ENCODE measurements around the gene YEATS2.
"Not testable (repeated sequence)": the region's sequence is repeated elsewhere in the genome, so short reads cannot be mapped to it uniquely, and the experiment has no call there.

Gene YEATS2

DNA sequence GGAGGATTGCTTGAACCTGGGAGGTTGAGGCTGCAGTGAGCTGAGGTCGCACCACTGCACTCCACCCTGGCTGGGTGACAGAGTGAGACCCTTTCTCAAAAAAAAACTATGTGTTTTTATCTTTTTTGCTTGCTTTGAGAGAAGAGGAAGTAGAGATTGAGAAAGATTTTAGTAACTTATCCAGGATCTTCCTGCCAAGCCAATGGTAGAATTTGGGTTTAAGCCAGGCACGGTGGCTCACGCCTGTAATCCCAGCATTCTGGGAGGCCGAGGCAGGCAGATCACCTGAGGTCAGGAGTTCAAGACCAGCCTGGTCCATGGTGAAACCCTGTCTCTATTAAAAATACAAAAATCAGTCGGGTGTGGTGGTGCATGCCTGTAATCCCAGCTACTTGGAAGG, 78.9 kb downstream of the YEATS2 start:
- FAIRE-seq; DNase-seq (ENCODE audit: low spot score): not testable (repeated sequence)

DNA sequence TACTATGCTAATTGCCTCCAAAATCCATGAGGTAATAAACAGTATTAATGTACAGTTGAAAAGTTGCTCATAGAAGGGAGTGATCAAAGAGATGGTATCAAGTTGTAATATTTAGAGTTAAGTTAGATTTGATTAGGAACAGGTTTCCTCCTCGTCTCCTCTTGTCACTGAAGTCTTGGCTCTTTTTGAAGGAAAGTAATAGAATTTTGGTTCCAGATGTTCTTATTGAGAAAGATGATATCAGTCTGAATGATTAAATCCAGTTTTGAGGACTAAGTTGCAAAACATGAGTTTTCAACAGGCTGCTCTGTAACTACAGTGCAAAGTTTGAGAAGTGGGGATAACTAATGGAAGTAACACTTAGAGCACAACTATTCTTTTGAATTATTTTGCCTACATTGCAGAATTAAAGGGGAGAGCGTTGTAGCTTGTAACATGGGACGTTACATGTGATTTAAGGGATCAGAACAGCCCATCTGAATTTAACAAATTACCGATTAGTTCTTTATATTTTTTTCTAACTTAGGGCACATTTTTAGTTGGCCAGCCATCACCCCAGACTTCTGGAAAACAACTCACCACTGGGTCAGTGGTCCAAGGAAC, 79.5 kb downstream of the YEATS2 start:
- DNase-seq (ENCODE audit: low spot score) = no peak

DNA sequence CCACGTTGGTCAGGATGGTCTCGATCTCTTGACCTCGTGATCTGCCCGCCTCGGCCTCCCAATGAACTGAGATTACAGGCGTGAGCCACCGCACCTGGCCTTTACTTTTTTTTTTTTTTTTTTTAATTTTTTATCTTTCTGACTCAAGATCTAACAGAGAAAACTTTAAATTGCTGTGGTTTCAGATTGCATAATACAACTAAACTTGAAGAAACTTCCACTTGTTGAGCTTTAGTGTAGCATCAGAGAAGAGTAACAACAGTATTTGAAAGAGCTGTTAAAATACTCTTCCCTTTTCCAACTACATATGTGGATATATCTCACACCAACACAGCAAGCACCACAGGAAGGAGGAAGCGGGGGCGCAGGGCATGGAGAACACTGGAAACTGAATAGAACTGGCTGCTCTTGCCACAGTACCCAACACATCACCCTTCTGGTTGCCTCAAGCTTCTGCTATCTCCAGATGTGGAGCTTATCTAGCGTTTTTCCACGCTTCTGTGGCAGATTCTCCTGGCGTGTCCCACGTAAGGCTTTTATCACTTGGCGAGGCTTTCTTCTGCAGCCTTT, 82.4 kb downstream of the YEATS2 start:
- DNase-seq (ENCODE audit: low spot score) (no peak), FAIRE-seq (no peak)

More for the DNA sequence above, 79.5 kb downstream of the YEATS2 start:
- no peak for FAIRE-seq

DNA sequence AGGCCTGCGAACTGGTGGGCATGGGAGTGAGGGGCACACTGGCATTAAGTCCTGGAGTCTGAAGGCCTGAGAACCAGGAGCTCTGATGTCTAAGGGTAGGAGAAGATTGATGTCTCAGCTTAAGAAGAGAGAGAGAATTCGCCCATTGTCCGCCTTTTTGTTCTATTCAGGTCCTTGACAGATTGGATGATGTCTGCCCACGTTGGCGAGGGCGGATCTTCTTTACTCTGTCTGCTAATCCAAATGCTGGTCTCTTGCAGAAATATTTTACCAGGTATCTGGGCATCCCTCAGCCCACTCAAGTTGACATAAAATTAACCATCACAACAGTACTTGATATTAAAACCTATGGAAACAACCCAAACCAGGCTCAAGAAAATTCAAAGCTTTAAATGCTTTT, 83.6 kb downstream of the YEATS2 start:
- FAIRE-seq (no peak), DNase-seq (ENCODE audit: low spot score) (no peak)

DNA sequence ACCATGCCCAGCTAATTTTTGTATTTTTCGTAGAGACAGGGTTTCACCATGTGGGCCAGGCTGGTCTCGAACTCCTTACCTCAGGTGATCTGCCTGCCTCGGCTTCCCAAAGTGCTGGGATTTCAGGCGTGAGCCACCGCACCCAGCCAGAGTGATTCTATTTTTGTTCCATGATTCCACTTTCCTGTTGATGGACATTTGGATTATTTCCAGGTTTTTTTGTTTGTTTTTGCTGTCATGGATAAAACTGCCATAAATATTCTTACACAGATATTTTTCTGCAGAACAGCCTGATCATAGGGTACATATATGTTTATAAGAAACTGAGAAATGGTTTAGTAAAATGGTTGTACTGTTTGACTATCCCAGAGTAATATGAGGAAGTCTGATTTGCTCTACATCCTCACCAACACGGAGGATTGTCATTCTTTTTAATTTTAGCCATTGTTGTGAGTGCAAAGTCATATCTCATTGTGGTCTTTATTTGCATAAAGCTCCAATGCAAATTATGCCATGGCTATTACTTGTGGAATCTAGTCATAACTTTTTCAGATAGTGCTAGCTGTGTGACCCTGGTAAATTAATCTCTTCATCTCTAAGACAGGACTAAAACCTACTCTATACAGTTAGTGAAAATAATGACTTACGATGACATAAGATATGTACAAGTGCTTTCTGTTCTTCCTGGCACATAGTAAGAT, 85.1 kb downstream of the YEATS2 start:
- FAIRE-seq (no peak), DNase-seq (ENCODE audit: low spot score) (no peak)

DNA sequence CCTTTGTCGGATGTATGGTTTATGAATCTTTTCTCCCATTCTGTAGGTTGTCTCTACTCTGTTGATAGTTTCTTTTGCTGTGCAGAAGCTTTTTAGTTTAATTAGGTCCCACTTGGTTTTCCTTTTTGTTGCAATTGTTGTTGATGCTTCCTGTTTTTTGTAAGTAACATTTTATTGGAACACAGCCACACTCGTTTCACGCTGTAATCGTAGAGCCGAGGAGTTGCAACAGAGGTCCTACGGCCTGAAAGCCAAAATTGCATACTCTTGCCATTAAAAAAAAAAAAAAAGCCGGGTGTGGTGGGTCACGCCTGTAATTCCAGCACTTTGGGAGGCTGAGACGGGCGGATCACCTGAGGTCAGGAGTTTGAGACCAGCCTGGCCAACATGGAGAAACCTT, 86.9 kb downstream of the YEATS2 start:
- FAIRE-seq; DNase-seq (ENCODE audit: low spot score): not testable (repeated sequence)

DNA sequence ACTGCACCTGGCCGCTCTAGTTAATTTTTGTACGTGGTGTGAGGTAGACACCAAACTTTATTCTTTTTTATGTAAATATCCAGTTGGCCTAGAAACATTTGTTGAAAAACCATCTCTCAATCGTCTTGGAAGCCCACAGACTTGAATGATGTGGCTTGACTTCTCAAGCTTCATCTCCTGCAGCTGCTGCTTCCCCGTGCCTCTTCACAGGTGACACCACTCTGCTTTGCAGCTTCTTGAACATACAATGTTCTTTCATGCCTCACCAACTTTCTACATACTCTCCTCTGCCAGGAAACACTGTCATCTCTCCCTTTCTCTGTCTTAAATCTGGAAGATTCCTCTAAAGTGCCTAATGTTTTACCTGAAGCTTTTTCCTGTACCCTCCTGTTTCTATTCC, 92.2 kb downstream of the YEATS2 start:
- FAIRE-seq (no peak), DNase-seq (ENCODE audit: low spot score) (no peak)

DNA sequence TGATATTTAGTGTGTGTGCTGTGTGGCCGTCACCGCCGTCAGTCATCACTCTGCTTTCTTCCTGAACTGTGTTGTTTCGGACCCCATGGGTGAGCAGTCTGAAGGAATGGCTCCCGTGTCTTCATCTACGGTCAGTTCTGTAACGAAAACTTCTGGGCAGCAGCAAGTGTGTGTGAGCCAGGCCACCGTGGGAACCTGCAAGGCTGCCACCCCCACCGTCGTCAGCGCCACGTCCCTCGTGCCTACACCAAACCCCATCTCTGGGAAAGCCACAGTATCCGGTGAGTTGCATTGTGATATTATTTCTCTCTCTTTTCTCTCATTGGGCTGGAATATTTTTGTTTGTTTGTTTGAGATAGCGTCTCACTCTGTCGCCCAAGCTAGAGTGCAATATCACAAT, 93.1 kb downstream of the YEATS2 start:
- DNase-seq (ENCODE audit: low spot score) = no peak

DNA sequence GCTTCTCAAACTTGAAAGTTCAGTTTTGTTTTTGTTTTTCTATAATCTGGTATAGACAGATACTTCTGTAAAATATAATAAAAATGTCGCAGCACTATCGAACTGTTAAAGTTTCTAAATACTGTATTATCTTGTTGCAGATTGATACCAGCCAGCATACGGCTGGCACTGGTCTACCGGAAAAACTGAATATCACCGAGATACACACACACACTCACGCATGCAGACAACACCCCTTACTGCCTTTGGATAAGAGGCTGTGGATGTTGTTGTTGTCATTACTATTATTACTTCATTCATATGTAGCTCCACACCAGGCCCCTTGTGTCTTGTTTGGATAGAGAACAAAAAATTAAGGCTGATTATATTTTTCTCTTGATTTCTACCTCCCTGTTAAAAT, 95.4 kb downstream of the YEATS2 start:
- FAIRE-seq (no peak), DNase-seq (ENCODE audit: low spot score) (no peak)

More for the DNA sequence above, 93.1 kb downstream of the YEATS2 start:
- no peak for FAIRE-seq

DNA sequence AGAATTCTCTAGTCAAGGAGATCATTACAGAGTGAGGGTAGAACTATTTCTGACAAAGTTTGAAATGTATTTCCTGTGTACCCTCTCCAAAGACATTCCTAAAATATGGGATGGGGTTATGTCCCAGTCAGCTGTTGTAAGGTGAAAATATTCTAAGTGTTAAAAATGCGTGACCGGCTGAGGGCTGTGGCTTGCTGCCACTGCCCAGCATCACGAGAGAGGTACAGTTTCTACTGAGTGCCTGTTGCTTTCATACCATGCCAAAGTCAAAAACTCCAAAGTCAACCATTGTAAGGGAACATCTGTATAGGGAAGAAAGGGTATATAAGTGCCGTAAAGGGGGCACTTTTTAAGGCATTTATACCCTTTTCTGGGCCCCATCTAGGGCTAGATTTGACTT, 96.9 kb downstream of the YEATS2 start:
- FAIRE-seq = no peak
- DNase-seq (ENCODE audit: low spot score) = no peak

DNA sequence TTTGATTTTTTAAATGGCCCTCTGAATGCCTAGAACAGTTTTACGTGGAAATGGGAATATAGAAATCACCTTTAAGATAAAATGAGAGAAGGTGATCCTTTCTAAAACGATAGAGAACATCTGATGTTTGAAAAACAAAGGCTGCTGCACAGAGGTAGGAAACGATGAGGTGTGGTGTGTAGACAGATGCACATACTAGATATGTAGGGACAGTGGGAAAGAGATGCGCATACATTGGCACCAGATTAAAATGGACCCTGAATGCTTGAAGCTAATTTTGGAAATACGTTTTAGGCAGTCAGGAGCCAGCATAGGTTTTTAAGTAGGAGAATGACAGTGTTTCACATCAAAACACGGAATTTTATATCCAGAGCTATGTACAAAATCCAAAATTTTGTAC, 98.8 kb downstream of the YEATS2 start:
- no peak for DNase-seq (ENCODE audit: low spot score)
- no peak for FAIRE-seq

DNA sequence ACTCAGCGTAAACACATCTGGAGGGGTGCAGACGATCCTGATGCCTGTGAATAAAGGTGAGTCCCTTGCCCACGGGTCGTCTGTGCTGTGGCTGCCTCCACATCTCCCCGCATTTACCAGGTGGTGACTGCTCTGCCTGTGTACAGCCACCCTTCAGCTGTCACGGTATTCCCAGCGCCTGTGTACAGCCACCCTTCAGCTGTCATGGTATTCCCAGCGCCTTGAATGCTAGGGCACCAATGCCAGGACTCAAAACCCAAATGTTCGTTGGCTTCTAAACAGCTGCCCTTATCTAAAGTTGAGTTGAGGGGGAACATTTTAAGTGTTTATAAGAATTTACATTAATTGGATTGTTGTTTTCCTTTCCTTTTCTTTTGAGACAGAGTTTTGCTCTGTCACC, 100.4 kb downstream of the YEATS2 start:
- DNase-seq (ENCODE audit: low spot score) (no peak), FAIRE-seq (no peak)

DNA sequence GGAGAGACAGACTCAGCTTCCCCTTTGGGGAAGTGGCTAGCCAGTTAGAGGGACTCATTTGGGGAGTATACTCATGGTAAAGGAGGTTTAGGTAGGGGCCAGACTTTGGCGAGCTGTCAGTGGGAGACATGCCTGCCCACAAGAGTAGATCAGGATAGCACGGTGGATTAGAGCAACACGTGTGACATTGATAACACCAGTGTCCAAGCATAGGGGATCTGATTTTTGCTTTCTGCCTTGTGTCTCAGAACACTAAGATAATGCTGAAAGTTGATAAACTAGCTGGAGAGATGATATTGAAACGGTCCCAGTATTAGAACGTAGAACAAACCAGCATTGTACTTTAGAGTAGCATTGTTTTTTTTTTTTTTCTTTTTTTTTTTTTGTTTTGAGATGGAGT, 101.9 kb downstream of the YEATS2 start:
- DNase-seq (ENCODE audit: low spot score) = no peak
- FAIRE-seq = no peak

DNA sequence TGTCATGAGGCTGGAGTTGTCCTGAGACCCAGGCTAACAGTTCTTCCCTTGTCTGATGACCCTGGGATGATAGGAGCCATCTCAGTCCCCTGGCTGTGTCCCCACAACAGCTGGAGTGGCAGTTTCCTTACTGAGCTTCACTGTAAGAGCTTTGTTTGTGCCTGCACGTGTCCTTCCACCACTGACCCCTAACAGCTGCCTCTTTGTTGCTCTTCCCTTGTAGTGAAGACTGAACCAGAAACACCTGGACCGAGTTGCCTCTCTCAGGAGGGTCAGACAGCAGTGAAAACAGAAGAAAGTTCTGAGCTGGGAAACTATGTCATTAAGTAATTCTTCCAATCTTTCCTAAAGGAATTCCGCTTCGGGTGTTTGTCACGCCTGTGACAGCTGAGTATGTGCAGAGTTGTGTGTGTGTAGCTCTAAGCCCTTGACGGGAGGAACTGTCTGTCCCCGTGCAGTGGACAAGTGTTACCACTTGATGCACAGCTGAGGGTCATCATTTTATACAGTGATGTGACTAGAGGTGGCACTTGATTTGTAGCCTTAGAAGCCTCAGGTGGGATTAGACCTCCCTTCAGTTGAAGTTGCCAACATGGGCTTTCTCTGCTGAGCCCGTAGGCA, 102.8 kb downstream of the YEATS2 start:
- DNase-seq (ENCODE audit: low spot score) (no peak), FAIRE-seq (no peak)

DNA sequence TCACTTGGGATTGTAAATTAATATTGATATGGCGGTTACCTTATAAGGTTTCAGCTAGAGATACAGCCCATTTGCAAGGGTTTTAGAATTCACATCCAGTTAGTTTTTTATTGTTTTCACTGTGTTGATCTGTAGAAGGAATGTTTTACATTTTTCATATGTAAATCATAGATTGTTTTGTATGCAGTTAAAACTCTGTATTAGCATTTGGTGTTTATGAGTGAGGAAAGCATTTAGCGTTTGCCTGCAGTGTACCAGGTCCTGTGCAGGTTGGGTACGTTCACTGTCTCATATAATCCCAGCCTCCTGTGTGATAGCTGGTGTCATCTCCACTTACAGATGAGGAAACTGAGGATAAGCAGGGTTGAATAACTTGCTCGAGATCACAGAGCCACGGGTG, 104.0 kb downstream of the YEATS2 start:
- no peak for FAIRE-seq
- DNase-seq (ENCODE audit: low spot score) = no peak

DNA sequence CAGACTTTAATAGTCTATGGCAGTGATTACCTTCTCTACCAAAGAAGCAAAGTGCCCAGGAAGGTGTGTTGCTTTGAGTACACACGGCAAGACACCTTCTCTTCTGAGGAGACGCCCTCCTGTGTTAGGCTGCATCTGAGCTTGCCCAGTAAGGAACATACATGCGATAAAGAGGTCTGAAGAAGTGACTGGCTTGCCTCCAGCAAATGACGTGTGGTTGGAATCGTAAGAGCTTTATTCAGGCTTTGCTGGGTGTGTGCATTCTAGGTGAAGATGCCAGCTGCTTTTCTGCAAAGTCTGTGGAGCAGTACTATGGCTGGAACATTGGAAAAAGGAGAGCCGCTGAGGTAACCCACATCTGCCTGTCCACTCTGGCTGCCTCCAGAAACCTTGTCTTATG, 105.4 kb downstream of the YEATS2 start:
- FAIRE-seq (no peak), DNase-seq (ENCODE audit: low spot score) (no peak)

DNA sequence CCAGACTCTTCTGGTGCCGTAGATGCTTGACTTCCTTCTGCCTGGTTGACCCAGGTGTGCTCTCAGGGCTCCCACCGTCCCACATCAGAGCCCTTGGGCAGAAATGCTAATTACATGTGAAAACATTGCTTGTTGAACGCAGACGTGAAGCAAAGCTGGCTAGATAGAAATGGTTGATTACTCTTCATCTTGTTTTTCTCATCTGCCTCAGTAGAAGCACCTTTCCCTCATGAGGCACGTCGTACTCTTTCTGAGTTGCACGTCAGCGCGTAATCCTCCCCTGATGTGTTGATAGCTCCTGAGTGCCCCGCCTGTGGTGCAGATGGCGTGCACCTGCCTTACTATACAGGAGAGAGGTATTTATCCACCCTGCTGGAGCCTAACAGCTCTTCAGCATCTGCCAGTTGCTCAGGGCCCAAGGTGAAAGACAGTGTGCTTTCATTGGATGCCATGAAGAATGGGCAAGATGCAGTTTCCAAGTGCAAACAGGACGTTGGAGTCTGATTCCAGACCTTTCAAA, 109.7 kb downstream of the YEATS2 start:
- no peak for FAIRE-seq

DNA sequence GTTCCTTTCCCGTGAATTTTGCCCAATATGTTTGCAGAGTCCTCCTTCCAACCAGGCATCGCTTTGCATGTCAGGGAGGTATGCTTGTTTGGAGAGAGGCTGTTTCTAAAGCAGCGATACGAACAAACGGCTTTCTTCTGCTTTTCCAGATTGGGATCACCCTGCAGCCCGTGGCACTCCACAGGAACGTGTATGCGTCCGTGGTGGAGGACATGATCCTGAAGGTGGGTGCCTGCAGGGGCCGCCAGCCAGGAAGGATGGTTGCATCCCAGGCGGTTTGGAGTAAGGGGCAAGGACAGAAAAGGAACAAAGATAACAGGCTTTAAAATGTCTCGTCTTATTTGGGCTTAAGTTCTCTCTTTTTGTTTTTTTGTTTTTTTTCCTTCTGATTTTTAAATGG, 110.3 kb downstream of the YEATS2 start:
- DNase-seq (ENCODE audit: low spot score) = no peak
- no peak for FAIRE-seq

More for the DNA sequence above, 109.7 kb downstream of the YEATS2 start:
- no peak for DNase-seq (ENCODE audit: low spot score)

DNA sequence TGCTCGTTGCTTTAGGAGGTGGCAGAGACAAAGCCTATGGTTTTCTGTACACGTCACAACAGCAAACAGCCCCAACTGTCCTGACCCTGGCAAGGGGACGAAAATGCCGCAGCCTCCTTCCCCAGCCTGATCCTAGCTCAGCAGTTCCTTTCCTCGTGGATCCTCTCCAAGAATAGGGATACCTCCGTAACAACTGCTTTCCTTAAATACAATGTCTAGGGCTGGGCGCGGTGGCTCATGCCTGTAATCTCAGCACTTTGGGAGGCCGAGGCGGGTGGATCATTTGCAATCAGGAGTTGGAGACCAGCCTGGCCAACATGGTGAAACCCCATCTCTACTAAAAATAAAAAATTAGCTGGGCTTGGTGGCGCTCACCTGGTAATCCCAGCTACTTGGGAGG, 110.8 kb downstream of the YEATS2 start:
- DNase-seq (ENCODE audit: low spot score) (no peak), FAIRE-seq (no peak)

DNA sequence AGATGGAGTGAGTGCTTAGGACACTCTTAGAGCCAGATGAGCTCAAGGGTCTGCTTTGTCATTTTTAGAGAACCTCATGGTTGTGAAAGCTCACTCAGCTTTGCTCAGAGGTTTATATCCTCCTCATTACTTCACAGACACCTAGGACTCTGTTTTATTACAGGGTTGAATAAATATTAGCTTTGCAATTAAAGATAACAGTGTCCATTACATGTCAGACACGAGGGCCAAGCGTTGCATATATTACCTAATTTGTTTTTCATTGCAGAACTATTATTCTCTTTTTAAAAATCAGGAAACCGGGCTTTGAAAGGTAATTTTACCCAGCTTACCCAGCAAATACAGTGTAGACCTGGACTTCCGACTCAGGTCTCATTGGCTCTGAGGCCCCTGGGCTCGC, 111.7 kb downstream of the YEATS2 start:
- DNase-seq (ENCODE audit: low spot score) (no peak), FAIRE-seq (no peak)

DNA sequence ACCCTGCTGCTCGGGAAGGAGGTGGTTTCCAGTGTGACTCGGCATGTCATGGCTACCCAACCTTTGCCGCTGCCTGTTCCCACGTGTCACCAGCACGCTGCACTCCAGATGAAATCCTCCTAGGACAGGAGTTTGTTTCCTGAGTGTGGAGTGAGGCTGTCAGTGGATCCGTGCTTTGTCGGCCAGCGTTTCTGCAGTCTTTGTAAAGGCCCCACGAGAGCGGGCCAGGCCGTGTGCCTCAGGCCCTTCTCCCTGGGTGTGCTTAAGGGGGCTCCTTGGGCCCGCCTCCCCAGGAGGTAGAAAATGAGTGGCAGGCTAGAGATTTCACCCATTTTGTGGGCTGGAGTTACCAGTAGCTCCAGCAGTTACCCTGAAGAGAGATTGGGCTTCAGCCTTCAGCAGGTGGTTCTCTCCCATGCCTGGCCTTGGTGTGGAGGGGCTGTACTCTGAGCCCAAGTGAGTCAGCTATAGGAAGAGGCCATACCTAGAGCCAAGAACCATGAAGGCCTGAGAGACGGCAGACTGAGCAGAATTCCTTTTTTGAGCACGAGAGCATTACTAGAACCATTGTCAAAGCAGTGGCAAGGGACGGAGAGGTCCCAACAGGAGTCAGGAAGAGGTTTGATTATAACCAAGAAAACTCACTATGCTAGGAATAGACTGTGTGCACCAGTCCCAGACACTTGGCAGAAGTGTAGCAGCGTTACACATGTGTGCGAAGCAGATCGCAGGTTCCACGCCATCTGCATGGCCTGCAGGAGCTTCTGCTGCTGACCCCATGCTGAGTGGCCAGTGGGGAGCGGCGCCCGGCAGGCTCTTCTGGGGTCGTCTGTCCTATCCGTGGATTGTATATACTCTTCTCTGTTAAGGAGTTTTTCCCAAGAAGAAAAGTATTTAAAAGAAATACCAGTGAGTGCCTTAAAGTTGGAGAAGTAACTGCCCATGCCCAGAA, 113.3 kb downstream of the YEATS2 start:
- FAIRE-seq (no peak), DNase-seq (ENCODE audit: low spot score) (no peak)

All from urothelium cell line (cell line).